SK-MEL-5 (cell line): ENCODE results near the gene ST7L. TPM values are rescaled to one million over a fixed set of nuclear protein-coding genes. Genes with fewer than 3 reads are reported as not detected.
"Not testable (repeated sequence)": the region's sequence is repeated elsewhere in the genome, so short reads cannot be mapped to it uniquely, and the experiment has no call there.

Experiments
- DNase-seq: peaks from one replicate; pipeline ENCODE4 v3.0.0-alpha.2; 2016; ENCODE audit warnings: low read depth, low spot score
- in situ Hi-C: cut with HindIII; loops from 2 replicates; pipeline ENCODE4 v1.10.0; 2016; ENCODE audit warnings: low sequenced_read_pairs, high pct_unique_total_duplicates, low pct_unique_long_range_greater_than_20kb
- total RNA-seq: library from RNA; depleted of rRNA; stranded (reverse); fragments of >200 nt; shearing (Covaris generic); gene quantifications from 2 replicates; pipeline ENCODE4 v1.2.3, GENCODE V29; 2014

ST7L gene
- total RNA-seq, 1 experiment from 2014 or later = 23.8 TPM

DNA sequence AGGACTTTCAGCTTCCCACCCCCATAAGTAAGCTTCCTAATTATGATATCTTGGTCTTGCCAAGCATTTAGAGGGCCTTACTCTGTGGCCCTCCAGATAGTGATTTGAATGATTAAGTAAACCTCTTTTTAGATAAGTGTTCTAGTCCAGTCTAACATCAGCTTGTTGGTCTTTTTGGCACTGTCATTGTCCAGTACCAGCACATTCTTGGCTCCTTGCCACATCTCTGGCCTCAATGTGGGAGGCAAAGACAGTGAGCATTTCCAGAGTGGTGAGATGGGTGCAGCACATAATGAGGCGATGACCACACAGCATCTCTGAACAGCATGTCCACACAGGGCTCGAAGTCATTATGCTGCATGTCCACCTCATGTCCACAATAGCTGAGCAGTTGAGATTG, 6.8 kb upstream of the ST7L start:
- in situ Hi-C loops = no loop called here

GRCh38 chr1:112624493-112624892, 5.6 kb upstream of the ST7L start:
- DNase-seq, in situ Hi-C loops: not testable (repeated sequence)

More for the DNA sequence above, 6.8 kb upstream of the ST7L start:
- DNase-seq = no peak

DNA sequence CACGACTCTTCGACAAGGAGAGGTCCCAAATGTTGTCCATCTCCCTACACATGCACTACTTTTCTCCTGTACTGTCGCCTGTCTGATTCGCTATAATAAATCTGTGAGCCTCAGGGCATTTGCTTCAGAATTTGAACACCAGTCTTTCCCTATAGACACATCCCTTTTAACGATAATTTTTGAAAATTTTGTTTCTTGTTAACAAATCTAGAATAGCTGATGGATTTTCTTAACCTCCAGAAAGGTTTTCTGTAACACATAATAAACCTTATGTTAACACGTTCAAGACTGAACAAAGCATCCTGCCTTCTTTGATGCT, 1.4 kb upstream of the ST7L start:
- in situ Hi-C loops = no loop called here
- DNase-seq = no peak

DNA sequence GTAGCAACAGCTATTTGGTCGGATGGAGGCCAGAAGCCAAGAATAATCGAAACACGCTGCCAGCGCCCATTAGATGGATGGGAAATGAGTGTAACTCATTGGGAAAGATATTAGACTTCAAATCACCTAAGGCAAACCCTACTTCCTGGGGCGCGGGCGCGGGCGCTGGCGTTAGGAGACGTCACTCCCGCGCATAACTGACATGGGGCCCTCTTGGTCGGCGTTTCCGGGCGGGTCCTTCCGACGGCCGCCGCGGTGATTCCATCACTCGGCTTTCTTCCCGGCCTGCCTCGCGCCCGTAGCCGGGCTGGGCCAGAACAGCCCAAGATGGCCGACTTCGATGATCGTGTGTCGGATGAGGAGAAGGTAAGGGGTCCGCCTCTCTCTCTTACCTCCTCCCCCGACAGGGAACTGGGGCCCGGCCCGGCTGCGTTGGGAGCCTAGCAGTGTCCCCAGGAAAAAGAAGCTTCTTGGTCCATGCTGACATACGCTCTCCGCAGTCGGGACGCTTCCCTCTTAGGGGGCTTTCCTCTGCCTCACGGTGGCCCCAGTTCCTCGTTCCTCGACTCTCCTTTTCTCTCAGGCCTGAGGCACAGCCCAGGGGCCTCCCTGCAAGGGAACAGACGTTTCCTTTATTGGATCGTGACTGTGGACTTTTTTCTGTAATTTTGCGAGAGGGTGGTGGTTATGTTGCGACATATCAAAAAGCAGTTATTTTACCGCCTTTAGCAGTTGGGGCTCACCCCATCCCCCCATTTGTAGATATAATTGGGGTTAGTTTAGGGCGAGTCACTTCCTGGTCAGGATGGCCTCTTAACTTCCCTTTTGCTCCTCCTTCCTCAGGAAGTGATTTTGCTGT, 806 bp upstream of the ST7L start, which contains the start of gene CAPZA1:
Gene CAPZA1 (plus strand): TSS at position 315 of the 859 bp plus-strand sequence. CDS start 13 bp downstream, at position 328.
- DNase-seq = peak; percentile 86
- in situ Hi-C loops = no loop called here

- in situ Hi-C loops = no loop called here
- DNase-seq = peak; percentile 14
These were observed 724 bp downstream of the ST7L start for GRCh38 chr1:112618114-112618720.

- peak; percentile 63 for DNase-seq
- in situ Hi-C loops = no loop called here
These were observed 4.4 kb downstream of the ST7L start for GRCh38 chr1:112614460-112615065.

DNA sequence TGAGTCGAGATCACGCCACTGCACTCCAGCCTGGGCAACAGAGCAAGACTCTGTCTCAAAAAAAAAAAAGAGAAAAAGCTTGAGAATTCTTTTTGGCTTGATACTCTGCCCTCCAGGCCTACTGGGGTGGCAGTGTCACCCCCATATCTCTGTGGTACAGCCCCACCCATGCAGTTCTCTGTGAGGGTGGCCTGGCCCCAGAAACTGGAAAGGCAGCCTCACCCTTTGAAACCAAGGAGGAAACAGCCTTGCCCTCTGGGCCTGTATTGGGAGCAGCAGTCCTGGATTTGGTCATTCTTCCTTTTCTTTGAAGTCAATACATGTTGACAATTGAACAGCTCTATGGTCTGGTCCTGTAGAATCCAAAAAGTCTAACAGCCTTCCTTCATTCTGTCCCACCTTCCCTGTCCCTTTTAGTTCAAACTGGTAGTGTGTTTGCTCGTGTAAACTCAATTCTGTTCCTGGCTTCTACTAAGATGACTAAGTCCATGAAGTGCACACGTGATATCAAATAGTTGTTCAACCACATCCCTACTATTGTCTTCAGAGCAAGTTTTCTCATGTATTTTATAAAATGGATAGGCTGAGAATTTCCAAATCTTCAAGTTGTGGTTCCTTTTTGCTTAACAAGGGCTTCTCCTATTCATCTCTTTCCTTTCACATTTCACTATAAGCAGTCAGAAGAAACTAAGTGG, 13.2 kb downstream of the ST7L start:
- in situ Hi-C loops = no loop called here
- no peak for DNase-seq

DNA sequence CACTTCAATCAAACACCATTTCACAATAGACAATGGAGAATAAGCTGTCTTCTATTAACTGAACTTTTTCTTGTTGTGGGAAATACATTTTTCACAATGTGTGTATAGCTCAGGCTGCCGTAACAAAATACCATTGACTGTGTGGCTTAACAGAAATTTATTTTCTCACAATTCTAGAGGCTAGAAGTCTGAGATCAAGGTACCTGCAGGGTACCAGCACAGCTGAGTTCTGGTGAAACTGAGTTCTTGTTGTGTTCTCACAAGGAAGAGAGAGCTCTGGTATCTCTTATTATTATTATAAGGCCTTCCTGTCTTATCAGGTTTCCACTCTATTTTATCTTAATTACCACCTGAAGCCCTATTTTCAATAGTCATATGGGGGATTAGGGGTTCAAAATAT, 15.4 kb downstream of the ST7L start:
- in situ Hi-C loops = no loop called here
- DNase-seq = no peak

GRCh38 chr1:112603012-112603411, 15.9 kb downstream of the ST7L start:
- no peak for DNase-seq
- in situ Hi-C loops = no loop called here

- in situ Hi-C loops = no loop called here
These were observed 19.5 kb downstream of the ST7L start for GRCh38 chr1:112599477-112599876.

DNA sequence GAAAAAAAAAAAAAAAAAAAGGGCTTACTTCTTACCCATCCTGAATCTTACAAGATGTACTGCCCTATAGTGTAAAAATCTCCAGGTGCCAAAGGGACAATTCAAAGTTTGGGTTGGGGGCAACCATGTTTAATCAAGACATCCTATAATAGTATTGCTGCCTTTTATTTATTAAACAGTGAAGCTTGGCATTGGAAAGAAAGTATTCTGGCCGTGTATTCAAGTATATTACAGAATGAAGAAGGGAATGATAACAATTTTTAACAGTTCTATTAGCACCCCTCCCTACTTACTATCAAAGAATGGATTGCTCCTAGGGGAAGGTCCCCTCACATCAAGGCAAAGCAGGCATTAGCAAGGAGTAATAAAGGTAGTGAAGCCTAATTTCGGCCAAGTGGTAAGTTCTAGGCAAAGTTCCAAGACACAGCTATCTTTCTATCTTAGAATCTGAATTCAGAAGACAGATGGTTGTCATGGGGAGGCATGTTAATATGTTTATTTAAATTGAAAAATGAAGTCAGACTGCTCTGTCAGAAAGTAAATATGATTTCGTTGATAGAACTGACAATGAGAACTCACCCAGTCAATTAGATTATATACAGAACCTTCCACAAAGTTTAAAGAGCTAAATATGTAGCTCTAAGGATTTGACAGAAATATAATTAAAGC, 24.6 kb downstream of the ST7L start:
- in situ Hi-C loops = no loop called here
- DNase-seq = no peak

More at GRCh38 chr1:112599477-112599876, 19.5 kb downstream of the ST7L start:
- no peak for DNase-seq

DNA sequence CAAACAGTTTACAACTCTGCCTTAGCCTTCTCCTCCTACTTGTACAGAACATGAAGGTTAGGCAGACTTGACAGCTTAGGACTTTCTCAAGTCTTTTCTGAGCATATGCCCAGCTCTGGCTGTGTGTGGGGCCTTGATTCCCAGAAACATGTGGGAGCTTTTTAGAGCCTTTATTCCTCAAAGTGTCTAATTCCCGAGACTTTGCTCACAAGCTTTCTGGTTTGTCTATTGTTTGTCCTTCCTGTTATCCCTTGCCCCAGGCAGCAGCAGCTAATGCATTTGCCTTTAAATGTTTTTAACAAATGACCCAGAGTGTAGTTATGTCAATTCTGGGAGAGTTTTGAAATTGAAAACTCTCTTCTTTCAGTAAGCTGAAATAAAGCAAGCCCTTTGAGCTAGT, 29.2 kb downstream of the ST7L start:
- in situ Hi-C loops = no loop called here
- DNase-seq = peak; percentile 10

DNA sequence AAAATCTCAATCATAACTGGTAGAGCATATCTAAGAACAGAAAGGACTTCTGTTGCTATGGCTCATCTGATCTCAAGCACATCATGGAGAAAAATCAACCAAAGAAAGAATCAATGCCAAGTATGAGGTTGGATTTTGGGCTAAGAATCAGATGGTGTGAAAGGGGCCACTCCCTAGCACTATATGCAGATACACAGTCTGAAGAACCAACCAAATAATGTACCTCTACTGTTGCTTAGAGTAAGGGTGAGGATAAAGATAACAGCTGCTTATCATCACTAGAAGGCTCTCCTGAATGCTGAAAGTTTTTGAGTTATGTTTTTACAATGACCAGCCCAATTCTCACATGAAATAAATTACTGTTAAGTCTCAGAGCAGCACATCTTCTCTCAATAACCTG, 35.6 kb downstream of the ST7L start:
- in situ Hi-C loops = no loop called here
- DNase-seq = no peak

DNA sequence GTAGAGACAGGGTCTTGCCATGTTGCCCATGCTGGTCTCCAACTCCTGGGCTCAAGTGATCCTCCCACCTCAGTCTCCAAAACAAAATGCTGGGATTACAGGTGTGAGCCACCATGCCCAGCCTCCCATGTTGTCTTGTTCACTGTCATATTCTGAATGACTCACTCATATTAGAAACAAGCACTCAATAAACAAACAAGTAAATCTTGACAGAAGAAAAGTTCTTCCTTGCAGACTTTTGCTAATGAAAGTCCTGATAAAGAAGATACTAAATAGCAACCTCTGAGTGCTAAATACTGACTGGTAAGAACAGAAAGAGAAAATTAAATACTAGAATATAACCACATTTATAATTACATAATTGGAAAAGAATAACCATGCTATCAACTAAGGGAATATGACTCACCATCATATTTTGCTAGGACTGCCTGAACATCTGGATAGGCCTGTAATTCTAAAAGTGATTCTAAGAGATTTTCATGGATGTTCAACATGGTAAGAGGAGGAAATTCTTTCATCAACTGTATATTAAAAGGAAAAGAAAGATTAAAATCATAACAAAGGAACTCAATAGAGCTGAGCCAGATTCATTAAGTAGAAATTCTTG, 37.3 kb downstream of the ST7L start:
- in situ Hi-C loops = no loop called here
- no peak for DNase-seq

- in situ Hi-C loops = no loop called here
- DNase-seq = no peak
These were observed 39.0 kb downstream of the ST7L start for GRCh38 chr1:112579801-112580510.

DNA sequence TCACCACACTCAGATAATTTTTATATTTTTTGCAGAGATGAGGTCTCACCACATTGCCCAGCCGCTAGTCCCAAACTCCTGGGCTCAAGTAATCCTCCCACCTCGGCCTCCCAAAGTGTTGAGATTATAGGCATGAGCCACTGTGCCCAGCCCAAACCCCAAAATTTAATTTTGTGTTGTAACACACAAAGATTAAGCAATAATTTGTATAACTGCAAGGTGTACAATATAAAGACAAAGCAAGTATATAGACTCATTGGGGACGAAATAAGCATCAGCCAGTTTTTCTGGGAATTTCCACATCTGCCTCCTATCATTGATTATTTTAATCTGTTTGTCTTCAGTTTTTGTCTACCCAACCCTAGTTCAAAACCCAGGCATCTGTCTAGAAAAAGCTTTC, 42.7 kb downstream of the ST7L start:
- no peak for DNase-seq
- in situ Hi-C loops = no loop called here
